Calu3 (cell line): ENCODE results near the gene MYH9. TPM values are rescaled to one million over a fixed set of nuclear protein-coding genes. Genes with fewer than 3 reads are reported as not detected.
"Not testable (repeated sequence)": the region's sequence is repeated elsewhere in the genome, so short reads cannot be mapped to it uniquely, and the experiment has no call there.

Experiments
- BruUV-seq: library from RNA; stranded (reverse); fragments of 400-500 nt; replicated peaks from 2 replicates; lab custom pipeline; 2021; lab: Mats Ljungman, UMichigan
- CTCF ChIA-PET: fragments of 300-600 bp; sonication (Branson Sonifier 250); formaldehyde crosslinking; loops from one replicate; lab custom pipeline; 2022; ENCODE audit warnings: antibody characterized with exemption; lab: Charles Lee
- DNase-seq: peaks from one replicate; pipeline ENCODE4 v3.0.0; 2022
- H3K27ac Mint-ChIP-seq: one replicate; pipeline ENCODE4 v1.8.0; 2022; ENCODE audit warnings: mixed read lengths; ENCODE audit not compliant: unreplicated experiment
- H3K27me3 Mint-ChIP-seq: one replicate; pipeline ENCODE4 v1.8.0; 2022; ENCODE audit warnings: mixed read lengths; ENCODE audit not compliant: unreplicated experiment
- H3K36me3 Mint-ChIP-seq: one replicate; pipeline ENCODE4 v1.8.0; 2022; ENCODE audit warnings: mild to moderate bottlenecking, moderate library complexity, mixed read lengths; ENCODE audit not compliant: insufficient read depth, unreplicated experiment
- H3K4me1 Mint-ChIP-seq: one replicate; pipeline ENCODE4 v1.8.0; 2022; ENCODE audit warnings: mild to moderate bottlenecking, low read depth, mixed read lengths; ENCODE audit not compliant: unreplicated experiment
- H3K4me3 Mint-ChIP-seq: one replicate; pipeline ENCODE4 v1.8.0; 2022; ENCODE audit warnings: mild to moderate bottlenecking, low read depth, moderate library complexity, mixed read lengths; ENCODE audit not compliant: unreplicated experiment
- H3K9me3 Mint-ChIP-seq: one replicate; pipeline ENCODE4 v1.8.0; 2022; ENCODE audit warnings: low read depth, mixed read lengths; ENCODE audit not compliant: unreplicated experiment
- intact Hi-C: fragments of 100-400 bp; cut with micrococcal nuclease; formaldehyde crosslinking; loops from one replicate; pipeline ENCODE4 v1.10.0; 2022; ENCODE audit not compliant: unreplicated experiment
- total RNA-seq: library from RNA; stranded (reverse); gene quantifications from 2 replicates; pipeline ENCODE4 v1.2.3, GENCODE V29; 2022
- TF ChIP-seq, protein P1 (sequence below): fragments of 200-600 bp; IDR thresholded peaks from one replicate; pipeline ENCODE4 v1.8.0; 2022; ENCODE audit warnings: antibody characterized with exemption; ENCODE audit not compliant: unreplicated experiment

MYH9 gene
- total RNA-seq, 1 experiment from 2014 or later = 606 TPM

DNA sequence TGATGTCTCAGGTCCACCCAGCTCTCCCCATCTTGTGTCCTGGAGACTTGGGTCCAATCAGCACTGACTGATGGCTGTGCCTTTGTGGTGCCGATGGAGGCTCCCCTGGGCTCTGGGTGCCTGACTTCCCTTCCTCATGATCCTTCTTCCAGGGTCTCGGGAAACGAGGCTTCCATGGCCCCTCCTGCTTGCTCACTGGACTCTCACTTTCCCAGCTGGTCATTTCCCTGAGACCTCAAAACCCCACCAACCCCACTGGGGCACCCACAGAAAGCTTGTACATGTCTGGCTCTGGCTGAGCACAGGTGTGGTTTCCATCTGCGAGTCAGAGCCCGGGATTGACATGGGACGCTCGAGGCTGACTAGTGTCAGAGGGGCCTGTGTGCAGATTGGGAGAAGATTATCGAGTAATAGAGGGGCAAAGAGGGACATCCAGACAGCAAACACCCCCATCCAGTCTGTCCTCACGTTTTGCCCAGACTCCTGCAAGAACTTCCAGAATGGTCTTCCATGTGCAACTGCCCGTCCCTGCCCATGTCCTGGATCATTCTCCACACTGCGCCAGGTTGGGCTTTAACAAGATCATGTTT lies 119.8 kb downstream of the MYH9 start:
- Mint-ChIP-seq H3K36me3 (peaks cover 47% of the 10 kb centered on the region), H3K4me3 (no peak overlapping the region), H3K9me3 (no peaks in the 10 kb centered on the region), H3K27me3 (no peaks in the 10 kb centered on the region), H3K27ac (no peak overlapping the region), H3K4me1 (peaks cover 9% of the 10 kb centered on the region)
- no peak for DNase-seq
- intact Hi-C loops = no loop called here
- BruUV-seq = no TSS peak
- CTCF ChIA-PET = interaction anchor here (1.2 kb wide), 1 partner anchor 29 kb away, joined by 4 read pairs; the partner anchor contains the start of gene APOL2
- TF ChIP-seq, protein P1, sequence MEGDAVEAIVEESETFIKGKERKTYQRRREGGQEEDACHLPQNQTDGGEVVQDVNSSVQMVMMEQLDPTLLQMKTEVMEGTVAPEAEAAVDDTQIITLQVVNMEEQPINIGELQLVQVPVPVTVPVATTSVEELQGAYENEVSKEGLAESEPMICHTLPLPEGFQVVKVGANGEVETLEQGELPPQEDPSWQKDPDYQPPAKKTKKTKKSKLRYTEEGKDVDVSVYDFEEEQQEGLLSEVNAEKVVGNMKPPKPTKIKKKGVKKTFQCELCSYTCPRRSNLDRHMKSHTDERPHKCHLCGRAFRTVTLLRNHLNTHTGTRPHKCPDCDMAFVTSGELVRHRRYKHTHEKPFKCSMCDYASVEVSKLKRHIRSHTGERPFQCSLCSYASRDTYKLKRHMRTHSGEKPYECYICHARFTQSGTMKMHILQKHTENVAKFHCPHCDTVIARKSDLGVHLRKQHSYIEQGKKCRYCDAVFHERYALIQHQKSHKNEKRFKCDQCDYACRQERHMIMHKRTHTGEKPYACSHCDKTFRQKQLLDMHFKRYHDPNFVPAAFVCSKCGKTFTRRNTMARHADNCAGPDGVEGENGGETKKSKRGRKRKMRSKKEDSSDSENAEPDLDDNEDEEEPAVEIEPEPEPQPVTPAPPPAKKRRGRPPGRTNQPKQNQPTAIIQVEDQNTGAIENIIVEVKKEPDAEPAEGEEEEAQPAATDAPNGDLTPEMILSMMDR = no peak

DNA sequence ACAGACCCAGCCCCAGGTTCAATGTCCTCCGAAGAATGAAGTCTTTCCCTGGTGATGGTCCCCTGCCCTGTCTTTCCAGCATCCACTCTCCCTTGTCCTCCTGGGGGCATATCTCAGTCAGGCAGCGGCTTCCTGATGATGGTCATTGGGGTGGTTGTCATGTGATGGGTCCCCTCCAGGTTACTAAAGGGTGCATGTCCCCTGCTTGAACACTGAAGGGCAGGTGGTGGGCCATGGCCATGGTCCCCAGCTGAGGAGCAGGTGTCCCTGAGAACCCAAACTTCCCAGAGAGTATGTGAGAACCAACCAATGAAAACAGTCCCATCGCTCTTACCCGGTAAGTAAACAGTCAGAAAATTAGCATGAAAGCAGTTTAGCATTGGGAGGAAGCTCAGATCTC lies 120.7 kb downstream of the MYH9 start:
- H3K4me1 Mint-ChIP-seq = peaks cover 9% of the 10 kb centered on the region
- peaks cover 55% of the 10 kb centered on the region for H3K36me3 Mint-ChIP-seq
- TF ChIP-seq, protein P1 = no peak
- intact Hi-C loops = no loop called here
- DNase-seq = no peak
- BruUV-seq = TSS peak; percentile 80
- CTCF ChIA-PET = interaction anchor here (1.2 kb wide), 1 partner anchor 28 kb away, joined by 4 read pairs; the partner anchor contains the start of gene APOL2
- no peak overlapping the region for H3K27ac Mint-ChIP-seq
- H3K27me3 Mint-ChIP-seq = no peaks in the 10 kb centered on the region
- no peaks in the 10 kb centered on the region for H3K9me3 Mint-ChIP-seq
- no peak overlapping the region for H3K4me3 Mint-ChIP-seq

DNA sequence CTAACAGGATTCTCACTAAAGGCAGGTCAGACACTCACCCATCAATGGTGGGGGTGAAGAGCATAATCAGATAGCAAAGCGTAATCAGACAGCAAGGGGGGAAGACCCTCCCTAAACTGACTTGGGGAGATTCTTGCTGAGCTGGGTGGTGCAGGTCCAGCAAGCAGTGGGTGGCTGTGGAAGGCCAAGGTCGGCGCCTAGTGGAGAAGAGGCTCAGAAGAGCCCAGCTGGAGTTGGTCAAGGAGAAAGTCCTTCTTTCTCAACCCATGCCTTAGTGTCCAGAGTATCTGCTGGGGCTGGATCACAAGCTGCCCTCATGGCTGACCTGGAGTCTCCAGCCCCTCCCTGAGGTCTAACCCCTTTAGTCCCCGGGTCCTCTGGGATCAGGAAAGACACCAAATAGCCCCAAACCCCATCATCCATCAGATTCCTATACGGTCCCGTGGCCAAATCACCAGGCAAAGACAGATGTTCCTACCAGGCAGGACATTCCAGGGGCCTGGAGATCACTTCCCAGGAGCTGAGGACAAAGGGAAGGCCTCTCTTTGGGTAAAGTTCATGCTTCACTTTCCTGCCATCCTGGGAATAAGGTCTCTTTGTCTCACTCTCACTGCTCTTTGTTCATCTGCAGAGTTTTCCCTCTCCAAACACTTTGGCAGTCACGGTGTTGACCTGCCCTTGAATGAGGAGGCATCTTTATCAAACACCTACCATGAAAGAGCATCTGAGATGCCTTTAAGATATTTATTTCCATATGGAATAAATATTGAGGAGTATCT lies 123.7 kb downstream of the MYH9 start:
- intact Hi-C loops, H3K9me3 Mint-ChIP-seq, H3K4me1 Mint-ChIP-seq, H3K27ac Mint-ChIP-seq, DNase-seq, BruUV-seq, H3K4me3 Mint-ChIP-seq, H3K27me3 Mint-ChIP-seq: not testable (repeated sequence)
- H3K36me3 Mint-ChIP-seq = peaks cover 70% of the 10 kb centered on the region
- CTCF ChIA-PET = interaction anchor here (0.7 kb wide), 1 partner anchor 15 kb away, joined by 5 read pairs; no protein-coding TSS in a partner anchor

DNA sequence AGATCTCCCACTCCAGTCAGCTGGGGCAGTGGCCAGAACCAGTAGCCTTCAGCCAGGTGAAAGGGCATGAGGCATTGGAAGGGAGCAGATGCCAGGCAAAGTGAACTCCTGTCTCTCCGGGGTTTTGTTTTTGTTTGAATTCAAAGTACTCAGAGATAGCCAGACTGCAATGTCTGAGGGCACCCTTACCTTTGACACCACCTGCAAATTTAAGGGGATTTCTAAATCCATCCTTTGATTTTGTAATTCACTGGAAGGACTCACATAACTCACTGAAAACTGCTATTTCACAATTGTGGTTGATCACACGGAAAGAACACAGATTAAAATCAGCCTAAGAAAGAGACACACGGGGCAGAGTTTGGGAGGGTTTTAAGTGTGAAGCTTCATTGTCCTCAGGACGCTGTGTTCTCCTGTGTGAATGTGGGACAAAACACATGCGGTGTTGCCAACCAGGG lies 124.5 kb downstream of the MYH9 start:
- H3K4me3 Mint-ChIP-seq, DNase-seq, CTCF ChIA-PET: not testable (repeated sequence)

DNA sequence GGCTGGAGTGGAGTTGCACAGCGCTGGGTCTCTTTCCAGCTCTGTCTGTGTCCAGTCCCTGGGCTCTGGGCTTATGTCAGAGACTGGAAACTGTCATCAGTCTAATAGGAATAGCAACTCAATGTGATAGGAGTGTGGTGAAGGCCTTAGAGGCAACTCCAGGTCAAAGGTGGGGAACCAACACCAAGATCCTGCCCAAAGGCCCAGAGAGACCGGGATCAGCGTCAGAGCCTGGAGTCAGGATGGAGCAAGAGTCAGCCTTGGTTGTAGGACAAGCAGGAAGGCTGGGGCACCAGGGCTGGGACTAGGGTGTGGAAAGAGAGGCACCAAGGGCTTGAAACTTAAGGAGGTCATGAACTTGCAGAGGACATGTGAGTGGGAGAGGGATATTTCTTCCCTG lies 125.5 kb downstream of the MYH9 start:
- intact Hi-C loops, H3K27ac Mint-ChIP-seq, BruUV-seq, CTCF ChIA-PET, DNase-seq, H3K9me3 Mint-ChIP-seq, H3K4me3 Mint-ChIP-seq, H3K27me3 Mint-ChIP-seq: not testable (repeated sequence)
- peaks cover 14% of the 10 kb centered on the region for H3K4me1 Mint-ChIP-seq
- H3K36me3 Mint-ChIP-seq = peaks cover 70% of the 10 kb centered on the region

More for the DNA sequence above, 124.5 kb downstream of the MYH9 start:
- H3K9me3 Mint-ChIP-seq, H3K4me1 Mint-ChIP-seq, BruUV-seq, H3K27me3 Mint-ChIP-seq, H3K27ac Mint-ChIP-seq, intact Hi-C loops: not testable (repeated sequence)
- peaks cover 71% of the 10 kb centered on the region for H3K36me3 Mint-ChIP-seq

DNA sequence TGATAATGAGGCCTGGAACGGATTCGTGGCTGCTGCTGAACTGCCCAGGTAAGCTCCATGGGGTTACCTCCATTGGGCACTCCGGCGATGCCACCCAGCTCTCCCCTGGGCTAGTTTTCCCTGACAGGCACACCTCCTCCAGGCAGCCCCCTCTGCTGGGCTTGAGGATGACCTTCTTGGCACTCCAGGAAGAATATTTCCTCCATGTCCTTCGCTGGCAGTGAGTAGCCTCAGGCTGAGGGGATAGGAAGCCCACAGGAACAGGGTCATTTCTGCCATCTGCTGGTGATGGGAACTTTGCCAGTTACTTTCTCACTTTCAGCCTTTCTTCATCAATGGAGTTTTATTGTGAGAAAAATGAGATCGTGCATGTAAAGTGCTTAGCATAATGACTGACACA lies 126.1 kb downstream of the MYH9 start:
- Mint-ChIP-seq H3K4me1 (peaks cover 18% of the 10 kb centered on the region), H3K36me3 (peaks cover 67% of the 10 kb centered on the region)
- H3K9me3 Mint-ChIP-seq, DNase-seq, H3K27me3 Mint-ChIP-seq, CTCF ChIA-PET, H3K4me3 Mint-ChIP-seq, intact Hi-C loops, H3K27ac Mint-ChIP-seq, BruUV-seq: not testable (repeated sequence)
